ENCODE data around the gene ZNF132.

DNA sequence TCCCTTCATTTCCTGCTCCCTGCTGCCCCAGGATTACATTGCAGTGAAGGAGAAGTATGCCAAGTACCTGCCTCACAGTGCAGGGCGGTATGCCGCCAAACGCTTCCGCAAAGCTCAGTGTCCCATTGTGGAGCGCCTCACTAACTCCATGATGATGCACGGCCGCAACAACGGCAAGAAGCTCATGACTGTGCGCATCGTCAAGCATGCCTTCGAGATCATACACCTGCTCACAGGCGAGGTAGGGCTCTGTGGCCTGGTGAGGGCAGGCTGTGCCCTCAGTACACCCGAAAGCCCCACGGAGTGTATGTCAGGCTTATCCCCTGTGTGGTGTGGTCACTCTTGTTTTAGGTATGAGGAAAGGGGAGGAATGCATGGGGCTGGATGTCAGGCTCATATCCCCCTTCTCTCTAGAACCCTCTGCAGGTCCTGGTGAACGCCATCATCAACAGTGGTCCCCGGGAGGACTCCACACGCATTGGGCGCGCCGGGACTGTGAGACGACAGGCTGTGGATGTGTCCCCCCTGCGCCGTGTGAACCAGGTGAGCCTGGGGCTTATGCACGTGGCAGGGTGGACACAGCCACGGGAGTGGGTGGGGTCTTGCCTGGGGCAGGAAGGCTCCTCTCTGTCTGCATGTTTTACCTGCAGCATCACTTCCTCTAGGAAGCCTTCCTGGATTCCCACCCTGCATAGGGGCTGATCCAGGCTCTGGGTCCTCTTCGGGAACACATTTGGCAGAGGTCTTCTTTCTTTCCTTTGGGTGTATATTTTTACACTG is 46.8 kb downstream of the ZNF132 start:
- TF ChIP-seq POLR2AphosphoS5 (IDR thresholded peaks at IDR 0.05; ENCODE audit: low read depth, low read length) (no peak; the same call in 1 of the 2 replicates), TAF1 (IDR thresholded peaks at IDR 0.05; ENCODE audit: borderline replicate concordance, insufficient read depth, low read length) (no peak)
- TF ChIP-seq, protein P1, sequence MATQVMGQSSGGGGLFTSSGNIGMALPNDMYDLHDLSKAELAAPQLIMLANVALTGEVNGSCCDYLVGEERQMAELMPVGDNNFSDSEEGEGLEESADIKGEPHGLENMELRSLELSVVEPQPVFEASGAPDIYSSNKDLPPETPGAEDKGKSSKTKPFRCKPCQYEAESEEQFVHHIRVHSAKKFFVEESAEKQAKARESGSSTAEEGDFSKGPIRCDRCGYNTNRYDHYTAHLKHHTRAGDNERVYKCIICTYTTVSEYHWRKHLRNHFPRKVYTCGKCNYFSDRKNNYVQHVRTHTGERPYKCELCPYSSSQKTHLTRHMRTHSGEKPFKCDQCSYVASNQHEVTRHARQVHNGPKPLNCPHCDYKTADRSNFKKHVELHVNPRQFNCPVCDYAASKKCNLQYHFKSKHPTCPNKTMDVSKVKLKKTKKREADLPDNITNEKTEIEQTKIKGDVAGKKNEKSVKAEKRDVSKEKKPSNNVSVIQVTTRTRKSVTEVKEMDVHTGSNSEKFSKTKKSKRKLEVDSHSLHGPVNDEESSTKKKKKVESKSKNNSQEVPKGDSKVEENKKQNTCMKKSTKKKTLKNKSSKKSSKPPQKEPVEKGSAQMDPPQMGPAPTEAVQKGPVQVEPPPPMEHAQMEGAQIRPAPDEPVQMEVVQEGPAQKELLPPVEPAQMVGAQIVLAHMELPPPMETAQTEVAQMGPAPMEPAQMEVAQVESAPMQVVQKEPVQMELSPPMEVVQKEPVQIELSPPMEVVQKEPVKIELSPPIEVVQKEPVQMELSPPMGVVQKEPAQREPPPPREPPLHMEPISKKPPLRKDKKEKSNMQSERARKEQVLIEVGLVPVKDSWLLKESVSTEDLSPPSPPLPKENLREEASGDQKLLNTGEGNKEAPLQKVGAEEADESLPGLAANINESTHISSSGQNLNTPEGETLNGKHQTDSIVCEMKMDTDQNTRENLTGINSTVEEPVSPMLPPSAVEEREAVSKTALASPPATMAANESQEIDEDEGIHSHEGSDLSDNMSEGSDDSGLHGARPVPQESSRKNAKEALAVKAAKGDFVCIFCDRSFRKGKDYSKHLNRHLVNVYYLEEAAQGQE (IDR thresholded peaks at IDR 0.05; ENCODE audit: insufficient read depth in 1 of 2, low read depth in 2 of 2, low read length in 2 of 2) = no peak

Measured in PFSK-1 (cell line).